SK-N-SH (cell line): ENCODE data around the gene PPP1R9B. TPM values are rescaled to one million over a fixed set of nuclear protein-coding genes. Genes with fewer than 3 reads are reported as not detected.

Experiments used
- CTCF ChIA-PET: fragments of 300-600, 350-600 bp; formaldehyde crosslinking; extraction: SDS; loops from one replicate; lab custom pipeline; 2021; lab: Yijun Ruan, JAX
- POLR2A ChIA-PET: fragments of 350-600 bp; sonication (Branson Sonifier 250); formaldehyde crosslinking; extraction: SDS; loops from one replicate; lab custom pipeline; 2020; ENCODE audit warnings: antibody characterized with exemption, inconsistent platforms; lab: Yijun Ruan, JAX
- DNase-seq: peaks from one replicate; pipeline ENCODE4 v3.0.0; 2012
- H2AFZ ChIP-seq: fragments of 200-600 bp; sonication (generic); 2 replicates; pipeline ENCODE4 v1.8.1; 2016; ENCODE audit warnings: antibody characterized with exemption, mild to moderate bottlenecking, low read depth
- H3F3A ChIP-seq: fragments of 200-600 bp; sonication (generic); replicated peaks from 2 replicates; pipeline ENCODE3; 2016; ENCODE audit warnings: antibody characterized with exemption, mild to moderate bottlenecking; ENCODE audit not compliant: insufficient read depth
- H3K27ac ChIP-seq, 2 experiments: fragments of 200-500 bp in 1 of 2; fragments of 200-600 bp in 1 of 2; sonication (Bioruptor generic) in 1 of 2; sonication (generic), shearing (Covaris generic) in 1 of 2; 2 replicates each; pipeline versions ENCODE4 v1.5.1 to v1.6.1; 2014 to 2016; ENCODE audit warnings: low read depth in 2 of 2, inconsistent platforms in 1 of 2, low read length in 1 of 2, mild to moderate bottlenecking in 1 of 2, mixed read lengths in 1 of 2
- H3K27me3 ChIP-seq: fragments of 200-600 bp; sonication (generic), shearing (Covaris generic); 2 replicates; pipeline ENCODE4 v1.6.1; 2016; ENCODE audit warnings: mixed run types; ENCODE audit not compliant: insufficient read depth
- H3K36me3 ChIP-seq, 2 experiments: fragments of 200-500 bp in 1 of 2; fragments of 200-600 bp in 1 of 2; sonication (Bioruptor generic) in 1 of 2; sonication (generic) in 1 of 2; replicated peaks in 1 of 2; 2 replicates each; pipeline versions ENCODE3 to v1.5.1; 2014 to 2016; ENCODE audit warnings: low read length in 1 of 2, mild to moderate bottlenecking in 1 of 2; ENCODE audit not compliant: insufficient read depth in 2 of 2, control insufficient read depth in 1 of 2
- H3K4me1 ChIP-seq, 2 experiments: fragments of 200-500 bp in 1 of 2; fragments of 200-600 bp in 1 of 2; sonication (Bioruptor generic) in 1 of 2; sonication (generic), shearing (Covaris generic) in 1 of 2; 2 replicates each; pipeline versions ENCODE4 v1.5.1 to v1.6.1; 2014 to 2016; ENCODE audit warnings: low read depth in 1 of 2, low read length in 1 of 2, mixed run types in 1 of 2; ENCODE audit not compliant: insufficient read depth in 2 of 2, control insufficient read depth in 1 of 2
- H3K4me2 ChIP-seq: fragments of 200-600 bp; sonication (generic), shearing (Covaris generic); 2 replicates; pipeline ENCODE4 v1.6.1; 2017; ENCODE audit warnings: mixed run types
- H3K4me3 ChIP-seq, 2 experiments: fragments of 200-500 bp in 1 of 2; fragments of 200-600 bp in 1 of 2; sonication (Bioruptor generic) in 1 of 2; sonication (generic), shearing (Covaris generic) in 1 of 2; 2 replicates each; pipeline versions ENCODE4 v1.5.1 to v1.8.1; 2014 to 2016; ENCODE audit warnings: low read depth in 2 of 2, inconsistent platforms in 1 of 2, low read length in 1 of 2, mild to moderate bottlenecking in 1 of 2, mixed read lengths in 1 of 2, moderate library complexity in 1 of 2
- H3K79me2 ChIP-seq: fragments of 200-600 bp; sonication (generic); 2 replicates; pipeline ENCODE4 v1.8.1; 2017; ENCODE audit warnings: mild to moderate bottlenecking; ENCODE audit not compliant: insufficient read depth
- H3K9ac ChIP-seq: fragments of 200-600 bp; sonication (generic); 2 replicates; pipeline ENCODE4 v1.6.1; 2017; ENCODE audit warnings: mixed run types
- H3K9me2 ChIP-seq: fragments of 200-600 bp; sonication (generic); 2 replicates; pipeline ENCODE4 v1.6.1; 2017; ENCODE audit warnings: mixed run types
- H3K9me3 ChIP-seq: fragments of 200-600 bp; sonication (generic); 2 replicates; pipeline ENCODE4 v1.6.1; 2017; ENCODE audit warnings: mixed run types, mild to moderate bottlenecking, moderate library complexity
- H4K20me1 ChIP-seq: fragments of 200-600 bp; sonication (generic); 2 replicates; pipeline ENCODE4 v1.6.1; 2017; ENCODE audit warnings: mild to moderate bottlenecking, mixed run types; ENCODE audit not compliant: insufficient read depth
- CHD2 ChIP-seq: fragments of 150-350 bp; IDR thresholded peaks from 2 replicates; pipeline ENCODE4 v1.6.1; 2018; ENCODE audit warnings: low read length; ENCODE audit not compliant: partially characterized antibody
- FOXM1 ChIP-seq: IDR thresholded peaks from 2 replicates; pipeline ENCODE4 v1.4.0; 2012; ENCODE audit warnings: low read depth, mild to moderate bottlenecking
- GABPA ChIP-seq: IDR thresholded peaks from 2 replicates; pipeline ENCODE4 v1.4.0; 2012; ENCODE audit warnings: low read depth, mild to moderate bottlenecking
- GATA2 ChIP-seq: sonication (generic); formaldehyde crosslinking; IDR thresholded peaks from 2 replicates; pipeline ENCODE4 v1.5.0; 2020; ENCODE audit warnings: mild to moderate bottlenecking, missing genetic modification reagents
- MEF2A ChIP-seq: IDR thresholded peaks from 2 replicates; pipeline ENCODE4 v1.4.0; 2012; ENCODE audit warnings: low read depth, borderline replicate concordance
- POLR2AphosphoS5 ChIP-seq: IDR thresholded peaks from 2 replicates; pipeline ENCODE4 v1.6.1; 2012; ENCODE audit warnings: low read depth, low read length
- RAD21 ChIP-seq: IDR thresholded peaks from 2 replicates; pipeline ENCODE4 v1.6.1; 2012; ENCODE audit warnings: mild to moderate bottlenecking, low read length
- RCOR1 ChIP-seq: fragments of 150-350 bp; IDR thresholded peaks from 2 replicates; pipeline ENCODE4 v1.6.1; 2017; ENCODE audit warnings: antibody characterized with exemption, low read length
- SIN3A ChIP-seq: IDR thresholded peaks from 2 replicates; pipeline ENCODE4 v1.6.1; 2012; ENCODE audit warnings: low read depth, mild to moderate bottlenecking, low read length, moderate library complexity, borderline replicate concordance
- SMC3 ChIP-seq: IDR thresholded peaks from 2 replicates; pipeline ENCODE4 v1.6.1; 2012; ENCODE audit warnings: low read depth, low read length, improper control_type of control experiment
- TAF1 ChIP-seq: IDR thresholded peaks from 2 replicates; pipeline ENCODE4 v1.6.1; 2012; ENCODE audit warnings: low read depth, mild to moderate bottlenecking, low read length, moderate library complexity, borderline replicate concordance
- TEAD4 ChIP-seq: IDR thresholded peaks from 2 replicates; pipeline ENCODE4 v1.4.0; 2012; ENCODE audit warnings: mild to moderate bottlenecking, borderline replicate concordance; ENCODE audit not compliant: insufficient read depth
- WGBS: methylation state at CpG from one replicate; pipeline ENCODE4 v1.1.6; 2017; ENCODE audit warnings: low lambda C conversion rate; 5-methylcytosine and 5-hydroxymethylcytosine counted together
- polyA plus RNA-seq, 3 experiments: library from polyadenylated mRNA; depleted of rRNA; stranded (reverse); fragments of >200 nt; gene quantifications; 2 replicates each; pipeline ENCODE4 v1.2.3, GENCODE V29; 2012
- TF ChIP-seq, protein P1 (sequence below): fragments of 200-600 bp; sonication (generic); IDR thresholded peaks from 2 replicates; pipeline ENCODE4 v1.6.1; 2017; ENCODE audit warnings: antibody characterized with exemption, mild to moderate bottlenecking, moderate library complexity
- TF ChIP-seq, protein P2 (sequence below): IDR thresholded peaks from 2 replicates; pipeline ENCODE4; 2012
- TF ChIP-seq, protein P3 (sequence below): IDR thresholded peaks from 2 replicates; pipeline ENCODE4 v1.6.1; 2012; ENCODE audit warnings: mild to moderate bottlenecking, low read depth, low read length, moderate library complexity
- TF ChIP-seq, protein P4 (sequence below): IDR thresholded peaks from 2 replicates; pipeline ENCODE4 v1.4.0; 2012; ENCODE audit warnings: low read depth, borderline replicate concordance
- TF ChIP-seq, protein P5 (sequence below): IDR thresholded peaks from 2 replicates; pipeline ENCODE4 v1.4.0; 2012; ENCODE audit warnings: low read depth

The PPP1R9B gene
- polyA plus RNA-seq, 1 of the 3 experiments (the other 2 are of a cell fraction) = 35.2 TPM

DNA sequence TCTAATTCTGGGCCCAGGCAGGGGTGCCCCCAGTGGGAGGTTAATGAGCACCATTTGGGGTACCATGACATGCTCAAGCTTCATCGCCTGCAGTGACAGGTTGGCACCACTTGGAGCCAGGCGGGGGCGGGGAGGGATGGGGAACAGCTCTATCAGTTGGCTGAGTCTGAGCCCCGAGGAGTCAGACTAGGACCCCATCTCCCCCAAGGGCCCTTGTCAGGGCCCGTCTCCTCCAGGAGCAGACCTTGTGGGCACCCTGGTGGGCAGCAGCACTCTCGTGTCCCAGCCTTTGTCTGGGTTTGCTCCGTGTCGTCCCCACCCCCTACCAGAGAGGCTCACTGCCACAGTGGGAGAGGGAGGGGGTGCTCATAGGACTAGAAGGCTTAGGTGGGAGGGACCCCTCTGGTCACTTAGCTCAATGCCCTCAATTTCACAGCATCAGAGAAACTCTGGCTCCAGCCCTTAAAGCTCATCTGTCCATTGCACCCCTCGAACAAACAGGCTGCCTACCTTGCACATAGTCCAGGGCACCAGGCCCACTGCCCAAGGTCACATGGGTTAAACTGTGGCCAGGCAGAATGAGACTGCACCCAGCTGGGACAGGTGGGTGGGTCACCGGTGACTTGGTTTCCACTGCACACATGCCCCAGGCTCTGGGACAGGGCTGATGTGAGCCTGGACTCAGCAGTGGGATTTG is 4.1 kb downstream of the PPP1R9B start:
- H3K9ac ChIP-seq = no peak overlapping the region
- ChIA-PET POLR2A (interaction anchor here (0.9 to 1.3 kb wide), 2 partner anchors 14 to 32 kb away, joined by 3 to 4 read pairs; no protein-coding TSS in a partner anchor), CTCF (interaction anchor here (0.6 to 12.8 kb wide), 16 partner anchors 8 to 149 kb away, joined by 3 to 169 read pairs (median 6); partner anchors contain the start of genes COL1A1 and SGCA)
- TF ChIP-seq, protein P1, sequence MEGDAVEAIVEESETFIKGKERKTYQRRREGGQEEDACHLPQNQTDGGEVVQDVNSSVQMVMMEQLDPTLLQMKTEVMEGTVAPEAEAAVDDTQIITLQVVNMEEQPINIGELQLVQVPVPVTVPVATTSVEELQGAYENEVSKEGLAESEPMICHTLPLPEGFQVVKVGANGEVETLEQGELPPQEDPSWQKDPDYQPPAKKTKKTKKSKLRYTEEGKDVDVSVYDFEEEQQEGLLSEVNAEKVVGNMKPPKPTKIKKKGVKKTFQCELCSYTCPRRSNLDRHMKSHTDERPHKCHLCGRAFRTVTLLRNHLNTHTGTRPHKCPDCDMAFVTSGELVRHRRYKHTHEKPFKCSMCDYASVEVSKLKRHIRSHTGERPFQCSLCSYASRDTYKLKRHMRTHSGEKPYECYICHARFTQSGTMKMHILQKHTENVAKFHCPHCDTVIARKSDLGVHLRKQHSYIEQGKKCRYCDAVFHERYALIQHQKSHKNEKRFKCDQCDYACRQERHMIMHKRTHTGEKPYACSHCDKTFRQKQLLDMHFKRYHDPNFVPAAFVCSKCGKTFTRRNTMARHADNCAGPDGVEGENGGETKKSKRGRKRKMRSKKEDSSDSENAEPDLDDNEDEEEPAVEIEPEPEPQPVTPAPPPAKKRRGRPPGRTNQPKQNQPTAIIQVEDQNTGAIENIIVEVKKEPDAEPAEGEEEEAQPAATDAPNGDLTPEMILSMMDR = peak; percentile 22
- no peak for TF ChIP-seq RCOR1
- no peaks in the 10 kb centered on the region for H3K27me3 ChIP-seq
- no peak for DNase-seq
- peak overlapping the region in 1 of 2 experiments; percentile 66; a peak in 1 of 4 replicates for H3K4me3 ChIP-seq
- no peak overlapping the region for H3K27ac ChIP-seq
- H3K79me2 ChIP-seq = peaks cover 83% of the 10 kb centered on the region
- no peak overlapping the region for H2AFZ ChIP-seq
- peaks cover 22 to 44% of the 10 kb centered on the region in 2 experiments for H3K36me3 ChIP-seq
- H3F3A ChIP-seq = peaks cover 28% of the 10 kb centered on the region
- H4K20me1 ChIP-seq = peaks cover 70% of the 10 kb centered on the region
- H3K4me2 ChIP-seq = peak overlapping the region; percentile 97
- peaks cover 21 to 35% of the 10 kb centered on the region in 2 experiments; a peak in 3 of 4 replicates for H3K4me1 ChIP-seq
- WGBS = over 99% methylated on average over 10 of the region's 10 CpGs
- no peaks in the 10 kb centered on the region for H3K9me2 ChIP-seq
- H3K9me3 ChIP-seq = no peaks in the 10 kb centered on the region

DNA sequence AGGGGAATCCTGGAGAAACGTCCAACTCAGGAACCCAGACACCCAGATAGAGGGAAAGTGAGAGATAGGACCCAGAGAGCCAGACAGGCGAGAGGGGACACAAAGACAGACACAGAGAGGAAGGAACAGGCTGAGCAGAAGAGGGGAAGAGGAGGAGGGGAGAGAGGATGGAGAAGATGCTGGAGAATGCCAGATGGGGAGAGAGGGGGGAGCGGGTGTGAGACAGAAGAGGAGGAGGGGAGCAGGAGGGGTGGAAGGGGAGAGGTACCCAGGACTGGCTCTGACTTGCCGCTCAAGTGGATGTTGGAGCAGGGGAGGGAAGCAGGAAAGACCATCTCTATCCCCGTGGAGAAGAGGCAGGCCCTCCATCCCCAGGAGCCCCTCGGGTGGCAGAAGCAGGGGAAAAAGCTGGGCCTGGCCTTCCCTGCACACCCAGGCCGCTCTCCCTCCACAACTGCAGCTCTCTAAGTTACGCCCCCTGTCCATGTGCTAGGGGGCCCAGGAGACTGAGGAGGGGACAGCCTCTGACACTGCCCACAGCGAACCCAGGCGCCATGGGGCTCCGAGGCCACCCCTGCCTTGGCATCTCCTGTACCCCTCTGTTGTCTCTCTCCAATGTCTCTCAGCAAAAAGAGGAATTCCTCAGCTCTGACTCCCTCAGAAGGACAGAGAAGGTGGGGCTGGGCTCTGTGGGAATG is 4.8 kb downstream of the PPP1R9B start:
- H3K79me2 ChIP-seq = peaks cover 82% of the 10 kb centered on the region
- H3K4me2 ChIP-seq = peak overlapping the region; percentile 97; the same call in 1 of the 2 replicates
- peaks cover 21 to 32% of the 10 kb centered on the region in 2 experiments; a peak in 3 of 4 replicates for H3K4me1 ChIP-seq
- no peaks in the 10 kb centered on the region for H3K9me3 ChIP-seq
- no peaks in the 10 kb centered on the region for H3K27me3 ChIP-seq
- H4K20me1 ChIP-seq = peaks cover 77% of the 10 kb centered on the region
- H3K9me2 ChIP-seq = no peaks in the 10 kb centered on the region
- no peak for DNase-seq
- H3K9ac ChIP-seq = no peak overlapping the region
- WGBS = 82% methylated on average over 10 of the region's 11 CpGs
- ChIA-PET CTCF (interaction anchor here (0.6 to 12.8 kb wide), 15 partner anchors 8 to 151 kb away, joined by 3 to 169 read pairs (median 4); partner anchors contain the start of gene COL1A1), POLR2A (interaction anchor here (0.9 to 1.3 kb wide), 3 partner anchors 13 to 32 kb away, joined by 3 to 4 read pairs (median 3); partner anchors contain the start of gene SAMD14)
- no peak overlapping the region for H3K27ac ChIP-seq
- no peak overlapping the region for H2AFZ ChIP-seq
- no peak overlapping the region for H3K4me3 ChIP-seq
- H3K36me3 ChIP-seq = peaks cover 29 to 49% of the 10 kb centered on the region in 2 experiments
- peaks cover 28% of the 10 kb centered on the region for H3F3A ChIP-seq
- TF ChIP-seq, protein P2, sequence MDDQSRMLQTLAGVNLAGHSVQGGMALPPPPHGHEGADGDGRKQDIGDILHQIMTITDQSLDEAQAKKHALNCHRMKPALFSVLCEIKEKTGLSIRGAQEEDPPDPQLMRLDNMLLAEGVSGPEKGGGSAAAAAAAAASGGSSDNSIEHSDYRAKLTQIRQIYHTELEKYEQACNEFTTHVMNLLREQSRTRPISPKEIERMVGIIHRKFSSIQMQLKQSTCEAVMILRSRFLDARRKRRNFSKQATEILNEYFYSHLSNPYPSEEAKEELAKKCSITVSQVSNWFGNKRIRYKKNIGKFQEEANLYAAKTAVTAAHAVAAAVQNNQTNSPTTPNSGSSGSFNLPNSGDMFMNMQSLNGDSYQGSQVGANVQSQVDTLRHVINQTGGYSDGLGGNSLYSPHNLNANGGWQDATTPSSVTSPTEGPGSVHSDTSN = no peak
- TF ChIP-seq GABPA (no peak), TAF1 (no peak), RAD21 (no peak), RCOR1 (no peak), POLR2AphosphoS5 (no peak), MEF2A (no peak), CHD2 (no peak), SIN3A (no peak), TEAD4 (no peak), FOXM1 (no peak), SMC3 (no peak), GATA2 (no peak)
- TF ChIP-seq, protein P3, sequence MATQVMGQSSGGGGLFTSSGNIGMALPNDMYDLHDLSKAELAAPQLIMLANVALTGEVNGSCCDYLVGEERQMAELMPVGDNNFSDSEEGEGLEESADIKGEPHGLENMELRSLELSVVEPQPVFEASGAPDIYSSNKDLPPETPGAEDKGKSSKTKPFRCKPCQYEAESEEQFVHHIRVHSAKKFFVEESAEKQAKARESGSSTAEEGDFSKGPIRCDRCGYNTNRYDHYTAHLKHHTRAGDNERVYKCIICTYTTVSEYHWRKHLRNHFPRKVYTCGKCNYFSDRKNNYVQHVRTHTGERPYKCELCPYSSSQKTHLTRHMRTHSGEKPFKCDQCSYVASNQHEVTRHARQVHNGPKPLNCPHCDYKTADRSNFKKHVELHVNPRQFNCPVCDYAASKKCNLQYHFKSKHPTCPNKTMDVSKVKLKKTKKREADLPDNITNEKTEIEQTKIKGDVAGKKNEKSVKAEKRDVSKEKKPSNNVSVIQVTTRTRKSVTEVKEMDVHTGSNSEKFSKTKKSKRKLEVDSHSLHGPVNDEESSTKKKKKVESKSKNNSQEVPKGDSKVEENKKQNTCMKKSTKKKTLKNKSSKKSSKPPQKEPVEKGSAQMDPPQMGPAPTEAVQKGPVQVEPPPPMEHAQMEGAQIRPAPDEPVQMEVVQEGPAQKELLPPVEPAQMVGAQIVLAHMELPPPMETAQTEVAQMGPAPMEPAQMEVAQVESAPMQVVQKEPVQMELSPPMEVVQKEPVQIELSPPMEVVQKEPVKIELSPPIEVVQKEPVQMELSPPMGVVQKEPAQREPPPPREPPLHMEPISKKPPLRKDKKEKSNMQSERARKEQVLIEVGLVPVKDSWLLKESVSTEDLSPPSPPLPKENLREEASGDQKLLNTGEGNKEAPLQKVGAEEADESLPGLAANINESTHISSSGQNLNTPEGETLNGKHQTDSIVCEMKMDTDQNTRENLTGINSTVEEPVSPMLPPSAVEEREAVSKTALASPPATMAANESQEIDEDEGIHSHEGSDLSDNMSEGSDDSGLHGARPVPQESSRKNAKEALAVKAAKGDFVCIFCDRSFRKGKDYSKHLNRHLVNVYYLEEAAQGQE = no peak
- TF ChIP-seq, protein P4, sequence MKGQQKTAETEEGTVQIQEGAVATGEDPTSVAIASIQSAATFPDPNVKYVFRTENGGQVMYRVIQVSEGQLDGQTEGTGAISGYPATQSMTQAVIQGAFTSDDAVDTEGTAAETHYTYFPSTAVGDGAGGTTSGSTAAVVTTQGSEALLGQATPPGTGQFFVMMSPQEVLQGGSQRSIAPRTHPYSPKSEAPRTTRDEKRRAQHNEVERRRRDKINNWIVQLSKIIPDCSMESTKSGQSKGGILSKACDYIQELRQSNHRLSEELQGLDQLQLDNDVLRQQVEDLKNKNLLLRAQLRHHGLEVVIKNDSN = no peak
- TF ChIP-seq, protein P5, sequence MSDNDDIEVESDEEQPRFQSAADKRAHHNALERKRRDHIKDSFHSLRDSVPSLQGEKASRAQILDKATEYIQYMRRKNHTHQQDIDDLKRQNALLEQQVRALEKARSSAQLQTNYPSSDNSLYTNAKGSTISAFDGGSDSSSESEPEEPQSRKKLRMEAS = no peak
